HuH-7.5 (cell line): ENCODE data around the gene IL31RA.

Experiments used
- DNase-seq: peaks from one replicate; pipeline ENCODE4 v3.0.0; 2011; ENCODE audit warnings: low spot score

IL31RA gene

GRCh38 chr5:55903121-55903701 is 52.1 kb downstream of the IL31RA start:
- no peak for DNase-seq

GRCh38 chr5:55904152-55904551 is 53.0 kb downstream of the IL31RA start:
- no peak for DNase-seq

GRCh38 chr5:55905251-55905650 is 54.1 kb downstream of the IL31RA start:
- DNase-seq: no peak

GRCh38 chr5:55907927-55908326 is 56.8 kb downstream of the IL31RA start:
- no peak for DNase-seq

GRCh38 chr5:55908804-55909203 is 57.6 kb downstream of the IL31RA start:
- DNase-seq: no peak

- no peak for DNase-seq
Measured at GRCh38 chr5:55911784-55912653, 60.9 kb downstream of the IL31RA start.

- DNase-seq: no peak
Measured at GRCh38 chr5:55913466-55914413, 62.6 kb downstream of the IL31RA start.

- DNase-seq: no peak
Measured at GRCh38 chr5:55914971-55915370, 63.8 kb downstream of the IL31RA start.

GRCh38 chr5:55915783-55916182 is 64.6 kb downstream of the IL31RA start:
- no peak for DNase-seq

GRCh38 chr5:55916986-55917385 is 65.8 kb downstream of the IL31RA start:
- no peak for DNase-seq

GRCh38 chr5:55917402-55918086 is 66.4 kb downstream of the IL31RA start:
- no peak for DNase-seq

- no peak for DNase-seq
Measured at GRCh38 chr5:55918087-55919035, 67.2 kb downstream of the IL31RA start.

GRCh38 chr5:55919625-55920024 is 68.5 kb downstream of the IL31RA start:
- DNase-seq: no peak

GRCh38 chr5:55920784-55921183 is 69.6 kb downstream of the IL31RA start:
- DNase-seq: no peak

GRCh38 chr5:55921617-55922016 is 70.5 kb downstream of the IL31RA start:
- DNase-seq: no peak

- no peak for DNase-seq
Measured at GRCh38 chr5:55923177-55923771, 72.1 kb downstream of the IL31RA start.

GRCh38 chr5:55923865-55924500 is 72.8 kb downstream of the IL31RA start:
- DNase-seq: no peak

GRCh38 chr5:55924744-55925143 is 73.6 kb downstream of the IL31RA start:
- DNase-seq: no peak

GRCh38 chr5:55925181-55925580 is 74.0 kb downstream of the IL31RA start:
- no peak for DNase-seq

- DNase-seq: no peak
Measured at GRCh38 chr5:55925712-55926111, 74.6 kb downstream of the IL31RA start.
